ENCODE results near the gene ALPK1.

Gene ALPK1

GRCh38 chr4:112284166-112284565 is 13.0 kb upstream of the ALPK1 start:
- TF ChIP-seq CTCF (IDR thresholded peaks at IDR 0.05; ENCODE audit: low read depth, low read length, missing control alignments), result no peak
- no peak for DNase-seq (ENCODE audit: low read depth)
- peak overlapping the region; percentile 82 for H3K4me3 ChIP-seq (ENCODE audit: low read depth, low read length)

- no peak for DNase-seq (ENCODE audit: low read depth)
- no peak for TF ChIP-seq CTCF (IDR thresholded peaks at IDR 0.05; ENCODE audit: low read depth, low read length, missing control alignments)
- H3K4me3 ChIP-seq (ENCODE audit: low read depth, low read length), result peak overlapping the region; percentile 82
Measured at GRCh38 chr4:112284662-112285411, 12.3 kb upstream of the ALPK1 start.

DNA sequence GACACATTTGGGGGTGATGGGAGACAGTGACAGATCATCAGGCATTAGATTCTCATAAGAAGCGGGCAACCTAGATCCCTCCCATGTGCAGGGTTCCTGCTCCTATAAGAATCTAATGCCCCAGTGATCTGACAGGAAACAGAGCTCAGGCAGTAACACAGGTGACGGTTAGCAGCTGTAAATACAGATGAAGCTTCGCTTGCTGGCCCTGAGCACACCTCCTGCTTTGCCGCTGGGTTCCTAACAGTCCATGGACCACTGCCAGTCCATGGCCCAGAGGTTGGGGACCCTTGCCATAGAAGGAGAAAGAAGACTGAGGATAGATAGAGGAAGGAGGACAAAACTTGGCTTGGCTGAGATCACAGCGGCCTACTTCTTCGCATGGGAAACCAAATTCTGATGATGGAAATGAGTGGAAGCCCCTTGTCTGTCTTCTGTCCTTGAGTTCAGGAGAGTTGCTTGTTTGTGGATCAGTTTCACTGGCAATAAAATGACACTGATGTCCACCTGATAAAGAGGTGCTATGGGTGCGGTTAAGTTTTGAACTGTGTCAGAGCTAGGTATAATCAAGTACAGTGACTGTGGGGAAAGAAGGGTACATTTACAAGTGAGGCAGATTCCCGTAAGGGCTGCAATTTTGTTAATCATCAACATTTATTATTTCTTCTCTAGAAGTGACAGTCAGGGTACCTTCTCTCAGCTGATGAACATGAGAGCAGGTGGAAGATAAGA is 9.7 kb upstream of the ALPK1 start:
- H3K4me3 ChIP-seq (ENCODE audit: low read depth, low read length), result peak overlapping the region; percentile 82
- DNase-seq (ENCODE audit: low read depth), result peak; percentile 76
- no peak for TF ChIP-seq CTCF (IDR thresholded peaks at IDR 0.05; ENCODE audit: low read depth, low read length, missing control alignments)

DNA sequence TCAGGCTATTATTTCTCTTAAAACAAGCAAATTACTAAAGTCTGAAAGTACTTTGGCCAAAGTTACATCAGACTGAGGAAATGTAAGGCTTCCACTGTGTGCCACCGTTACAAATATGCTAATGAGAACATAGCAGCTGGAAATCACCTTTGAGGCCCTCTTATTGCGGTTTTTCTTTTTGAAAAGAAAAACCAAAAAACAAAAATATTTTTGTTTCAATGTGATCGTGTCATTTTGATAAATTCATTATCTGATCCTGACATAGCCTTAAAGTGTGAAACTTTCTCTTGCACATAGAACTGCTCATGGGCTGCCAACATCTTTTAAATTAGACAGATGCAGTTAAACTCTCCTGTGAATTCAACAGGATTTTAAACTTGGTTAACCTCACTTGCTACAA is 8.7 kb upstream of the ALPK1 start:
- TF ChIP-seq CTCF (IDR thresholded peaks at IDR 0.05; ENCODE audit: low read depth, low read length, missing control alignments), result no peak
- DNase-seq (ENCODE audit: low read depth), result peak; percentile 73
- peak overlapping the region; percentile 34; the same call in 1 of the 2 replicates for H3K4me3 ChIP-seq (ENCODE audit: low read depth, low read length)

- TF ChIP-seq CTCF (IDR thresholded peaks at IDR 0.05; ENCODE audit: low read depth, low read length, missing control alignments), result no peak
- no peak for DNase-seq (ENCODE audit: low read depth)
- peak overlapping the region; percentile 2; the same call in 1 of the 2 replicates for H3K4me3 ChIP-seq (ENCODE audit: low read depth, low read length)
Measured at GRCh38 chr4:112289407-112290253, 7.5 kb upstream of the ALPK1 start.

- no peak for DNase-seq (ENCODE audit: low read depth)
- TF ChIP-seq CTCF (IDR thresholded peaks at IDR 0.05; ENCODE audit: low read depth, low read length, missing control alignments), result no peak
Measured at GRCh38 chr4:112290341-112290740, 6.8 kb upstream of the ALPK1 start.

More at GRCh38 chr4:112290341-112290740, 6.8 kb upstream of the ALPK1 start:
- H3K4me3 ChIP-seq (ENCODE audit: low read depth, low read length), result no peak overlapping the region; the same call in 1 of the 2 replicates

All from GM12864 (cell line).